Ascending aorta (tissue), 2 donors: ENCODE measurements around the gene PRCD. TPM values are rescaled to one million over a fixed set of nuclear protein-coding genes. Genes with fewer than 3 reads are reported as not detected.
A peak's percentile ranks its signal among the peaks of the same experiment; 100 is the strongest.

Experiments used
- DNase-seq, 2 donors: peaks; one replicate each; pipeline ENCODE4 v3.0.0-alpha.2; 2019; ENCODE audit warnings: low spot score in 2 of 2
- H3K27ac ChIP-seq, 2 donors: fragments of 200-600 bp; sonication (generic); one replicate each; pipeline ENCODE4 v1.5.1; 2016 to 2017; ENCODE audit warnings: mild to moderate bottlenecking in 1 of 2
- H3K27me3 ChIP-seq: fragments of 200-600 bp; sonication (generic); one replicate; pipeline ENCODE4 v1.5.1; 2017
- H3K36me3 ChIP-seq, 2 donors: fragments of 200-600 bp; sonication (generic); one replicate each; pipeline ENCODE4 v1.5.1; 2016
- H3K4me1 ChIP-seq, 2 donors: fragments of 200-600 bp; sonication (generic); one replicate each; pipeline ENCODE4 v1.5.1; 2016 to 2017; ENCODE audit warnings: mild to moderate bottlenecking in 1 of 2
- H3K4me3 ChIP-seq, 2 donors: fragments of 200-600 bp; sonication (generic); one replicate each; pipeline ENCODE4 v1.5.1; 2016 to 2017; ENCODE audit warnings: mild to moderate bottlenecking in 1 of 2
- H3K9me3 ChIP-seq, 2 donors: fragments of 200-600 bp; sonication (generic); one replicate each; pipeline ENCODE4 v1.5.1; 2016
- CTCF ChIP-seq, 3 experiments: fragments of 200-600 bp in 2 of 3; fragments of 450-650 bp in 1 of 3; sonication (generic) in 2 of 3; IDR thresholded peaks; one replicate each; pipeline ENCODE4 v1.5.1; 2016 to 2019; ENCODE audit warnings: antibody characterized with exemption in 3 of 3, mild to moderate bottlenecking in 1 of 3, moderate library complexity in 1 of 3
- intact Hi-C: fragments of 100-400 bp; cut with DNase I; formaldehyde crosslinking; loops from one replicate; pipeline ENCODE4 v1.15.1; 2023
- total RNA-seq: library from RNA; depleted of rRNA; stranded (reverse); fragments of >200 nt; gene quantifications from one replicate; pipeline ENCODE4 v1.1.0, GENCODE V29; 2016

The PRCD gene
- total RNA-seq, 1 donor from 2014 or later, result 0.43 TPM

GRCh38 chr17:76544546-76545365 is 4.9 kb downstream of the PRCD start:
- no peak overlapping the region for H3K27ac ChIP-seq
- peaks cover 4 to 7% of the 10 kb centered on the region in 2 donors for H3K4me1 ChIP-seq
- no peaks in the 10 kb centered on the region for H3K9me3 ChIP-seq
- H3K4me3 ChIP-seq, result no peak overlapping the region
- no peak for DNase-seq
- H3K27me3 ChIP-seq, result peaks cover 3% of the 10 kb centered on the region
- TF ChIP-seq CTCF (IDR thresholded peaks at IDR 0.05), result no peak
- intact Hi-C loops, result no loop called here
- no peaks in the 10 kb centered on the region for H3K36me3 ChIP-seq

GRCh38 chr17:76545918-76546555 is 6.2 kb downstream of the PRCD start:
- Histone ChIP-seq H3K27me3 (peaks cover 3% of the 10 kb centered on the region), H3K9me3 (no peaks in the 10 kb centered on the region), H3K27ac (no peak overlapping the region), H3K36me3 (no peaks in the 10 kb centered on the region), H3K4me1 (peaks cover 0 to 2% of the 10 kb centered on the region in 2 donors), H3K4me3 (no peak overlapping the region)
- intact Hi-C loops, result no loop called here
- DNase-seq, result no peak
- no peak for TF ChIP-seq CTCF (IDR thresholded peaks at IDR 0.05)

DNA sequence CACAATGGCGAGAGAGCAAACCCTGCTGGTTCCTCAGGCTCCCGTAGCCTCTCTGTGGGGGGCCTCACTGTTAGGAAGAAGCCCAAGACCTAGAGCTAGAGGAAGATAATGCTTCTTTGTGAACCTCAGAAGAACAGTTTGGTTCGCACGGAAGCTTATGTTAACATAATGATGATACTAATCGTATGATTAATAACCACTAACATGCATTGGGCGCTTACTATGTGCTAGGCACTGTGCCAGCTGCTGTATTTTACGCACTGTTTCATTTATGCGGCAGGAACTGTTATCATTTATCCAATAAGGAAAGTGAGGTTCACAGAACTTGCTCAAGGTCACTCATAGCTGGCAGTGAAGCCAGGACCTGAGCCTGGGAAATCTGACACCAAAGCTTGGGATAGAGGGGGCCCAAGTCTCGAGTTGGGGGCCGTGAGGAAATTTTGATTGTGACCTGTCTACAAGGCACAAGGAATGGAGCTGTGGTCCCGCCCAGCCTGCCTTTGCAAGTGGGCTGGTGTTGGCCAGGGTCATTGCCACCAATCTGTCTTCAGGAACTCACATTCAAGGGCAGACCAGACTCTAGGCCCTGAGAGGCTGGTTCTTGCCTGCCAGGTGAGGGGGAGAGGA is 6.8 kb downstream of the PRCD start:
- intact Hi-C loops, result loop anchor here (1.0 kb wide), 1 partner anchor 23 kb away; no protein-coding TSS in a partner anchor

DNA sequence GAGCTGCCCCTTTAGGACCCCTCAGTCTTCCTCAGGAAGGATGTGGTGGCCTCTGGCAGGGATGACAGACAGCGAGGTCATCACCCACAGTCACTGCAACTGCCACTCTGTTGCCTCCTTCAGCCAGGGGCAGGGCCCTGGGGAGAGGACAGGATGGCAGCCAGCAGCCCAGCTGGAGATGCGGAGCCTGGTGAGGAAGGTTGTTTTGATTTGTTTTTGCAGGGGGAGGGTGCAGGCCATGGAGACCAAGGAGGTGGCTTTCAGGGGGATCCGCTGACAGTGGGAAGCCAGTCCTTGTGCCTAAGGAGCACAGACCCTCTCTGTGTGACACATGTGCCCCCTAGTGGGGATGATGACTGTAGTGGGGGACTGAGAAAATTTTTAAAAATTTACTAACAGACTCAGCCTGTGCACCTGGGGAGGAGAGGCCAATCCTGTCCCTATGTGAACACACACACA is 7.4 kb downstream of the PRCD start:
- H3K9me3 ChIP-seq, result no peaks in the 10 kb centered on the region
- H3K27me3 ChIP-seq, result peaks cover 3% of the 10 kb centered on the region
- H3K27ac ChIP-seq, result no peak overlapping the region
- no peak overlapping the region for H3K4me3 ChIP-seq
- peak; percentile 46 to 74 (median 63) for TF ChIP-seq CTCF (IDR thresholded peaks at IDR 0.05)
- H3K36me3 ChIP-seq, result no peaks in the 10 kb centered on the region
- peak in 1 of 2 donors; percentile 74 for DNase-seq
- no peaks in the 10 kb centered on the region for H3K4me1 ChIP-seq
- intact Hi-C loops, result loop anchor here (1.0 kb wide), 1 partner anchor 24 kb away; no protein-coding TSS in a partner anchor

More for the DNA sequence above, 6.8 kb downstream of the PRCD start:
- H3K4me1 ChIP-seq, result no peaks in the 10 kb centered on the region
- DNase-seq, result no peak
- H3K36me3 ChIP-seq, result no peaks in the 10 kb centered on the region
- no peak overlapping the region for H3K4me3 ChIP-seq
- H3K9me3 ChIP-seq, result no peaks in the 10 kb centered on the region
- peaks cover 3% of the 10 kb centered on the region for H3K27me3 ChIP-seq
- no peak overlapping the region for H3K27ac ChIP-seq
- TF ChIP-seq CTCF (IDR thresholded peaks at IDR 0.05), result no peak

DNA sequence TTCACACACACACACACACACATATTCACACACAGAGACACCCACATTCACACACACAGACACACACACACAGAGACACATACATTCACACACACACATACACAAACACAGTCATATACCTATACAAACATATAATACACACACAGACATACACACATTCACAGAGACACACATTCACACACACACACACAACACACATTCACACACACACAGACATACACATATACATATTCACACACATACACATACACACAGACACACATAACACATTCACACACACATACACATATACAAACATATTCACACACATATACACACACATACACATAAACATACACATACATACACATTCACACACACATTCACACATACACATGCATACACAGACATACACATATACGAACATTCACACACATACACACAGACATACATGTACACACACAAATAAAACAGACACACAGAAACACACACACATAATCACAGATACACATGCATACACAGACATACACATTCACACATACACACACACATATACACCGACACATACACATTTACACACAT is 7.9 kb downstream of the PRCD start:
- H3K9me3 ChIP-seq, result no peaks in the 10 kb centered on the region
- intact Hi-C loops, result loop anchor here (1.0 kb wide), 1 partner anchor 24 kb away; no protein-coding TSS in a partner anchor
- no peaks in the 10 kb centered on the region for H3K36me3 ChIP-seq
- H3K4me1 ChIP-seq, result no peaks in the 10 kb centered on the region
- no peak for TF ChIP-seq CTCF (IDR thresholded peaks at IDR 0.05)
- DNase-seq, result no peak
- H3K4me3 ChIP-seq, result no peak overlapping the region
- no peak overlapping the region for H3K27ac ChIP-seq
- peaks cover 3% of the 10 kb centered on the region for H3K27me3 ChIP-seq
